ENCODE data around the gene CCDC124.

Gene CCDC124

GRCh38 chr19:17966550-17967256, 33.9 kb downstream of the CCDC124 start, which contains the start of gene KCNN1:
TSS of gene KCNN1 (plus strand) at chr19:17967107. CDS start at chr19:17973889, 6,782 bp downstream.
- Histone ChIP-seq H3K9ac (ENCODE audit: low read length) (no peak within 1 kb of the TSS), H2AFZ (ENCODE audit: low read depth, low read length) (no peak within 1 kb of the TSS), H3K9me3 (ENCODE audit: insufficient read depth, low read length) (no peaks in the 10 kb centered on the region), H3K27ac (ENCODE audit: low read length) (no peak within 1 kb of the TSS), H3K4me3 (ENCODE audit: low read length) (no peak within 1 kb of the TSS), H3K27me3 (ENCODE audit: low read depth, low read length) (peaks cover 26% of the 10 kb centered on the region), H3K4me2 (ENCODE audit: low read length) (no peak within 1 kb of the TSS), H3K79me2 (ENCODE audit: low read length) (no peaks in the 10 kb centered on the region), H3K36me3 (replicated peaks; ENCODE audit: low read depth, low read length) (no peaks in the 10 kb centered on the region), H3K4me1 (ENCODE audit: low read length) (no peaks in the 10 kb centered on the region), H4K20me1 (ENCODE audit: insufficient read depth, low read length) (no peaks in the 10 kb centered on the region)
- TF ChIP-seq CTCF (IDR thresholded peaks at IDR 0.05; ENCODE audit: low read depth, low read length) (no peak), EZH2phosphoT487 (IDR thresholded peaks at IDR 0.05; ENCODE audit: low read depth) (no peak)

DNA sequence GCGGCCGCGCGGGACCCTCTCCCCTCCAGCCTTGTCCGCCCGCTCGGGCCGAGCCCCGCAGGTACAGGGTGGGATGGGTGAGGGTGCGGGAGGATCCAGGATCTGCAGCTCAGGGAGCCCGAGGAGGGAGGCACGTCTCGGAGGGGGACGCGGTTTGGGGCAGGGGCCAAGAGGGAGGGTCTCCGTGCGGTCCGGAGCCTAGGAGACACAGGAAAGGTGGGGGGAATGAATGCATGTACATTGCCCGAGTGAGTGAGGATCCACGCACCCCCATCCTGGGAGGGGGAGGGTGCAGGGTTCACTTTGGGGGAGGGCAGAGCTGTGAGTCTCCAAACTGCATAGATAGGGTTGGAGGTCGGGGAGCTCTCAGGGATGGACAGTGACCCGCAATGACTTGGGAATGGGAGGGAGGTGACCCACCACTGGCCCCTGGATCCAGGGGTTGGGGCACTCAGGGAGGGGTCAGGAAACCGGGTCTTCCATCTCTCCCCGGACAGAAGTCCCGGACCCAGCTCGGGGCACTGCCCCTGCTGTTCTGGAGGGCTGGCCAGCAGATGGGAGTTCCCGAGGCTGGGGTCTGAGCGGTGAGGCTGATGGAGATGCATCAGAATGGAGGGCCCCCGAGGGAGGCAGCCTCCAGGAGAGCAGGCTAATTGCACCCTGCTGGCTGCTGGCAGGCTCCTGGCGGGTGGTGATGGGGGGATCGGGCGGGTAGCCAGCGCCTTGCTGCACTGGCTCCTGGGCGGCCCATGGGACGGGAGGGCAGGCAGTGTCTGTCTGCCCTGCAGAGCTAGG, 34.6 kb downstream of the CCDC124 start:
- Histone ChIP-seq H3K27ac (ENCODE audit: low read length) (no peak overlapping the region), H3K4me2 (ENCODE audit: low read length) (no peak overlapping the region), H3K79me2 (ENCODE audit: low read length) (no peaks in the 10 kb centered on the region), H3K4me3 (ENCODE audit: low read length) (no peak overlapping the region), H3K36me3 (replicated peaks; ENCODE audit: low read depth, low read length) (no peaks in the 10 kb centered on the region), H3K4me1 (ENCODE audit: low read length) (no peaks in the 10 kb centered on the region), H4K20me1 (ENCODE audit: insufficient read depth, low read length) (no peaks in the 10 kb centered on the region), H2AFZ (ENCODE audit: low read depth, low read length) (no peak overlapping the region), H3K27me3 (ENCODE audit: low read depth, low read length) (peaks cover 26% of the 10 kb centered on the region), H3K9me3 (ENCODE audit: insufficient read depth, low read length) (no peaks in the 10 kb centered on the region), H3K9ac (ENCODE audit: low read length) (no peak overlapping the region)
- TF ChIP-seq CTCF (IDR thresholded peaks at IDR 0.05; ENCODE audit: low read depth, low read length) (no peak), EZH2phosphoT487 (IDR thresholded peaks at IDR 0.05; ENCODE audit: low read depth) (no peak)

GRCh38 chr19:17968362-17968761, 35.5 kb downstream of the CCDC124 start:
- H3K4me3 ChIP-seq (ENCODE audit: low read length), result no peak overlapping the region
- no peaks in the 10 kb centered on the region for H3K4me1 ChIP-seq (ENCODE audit: low read length)
- TF ChIP-seq EZH2phosphoT487 (IDR thresholded peaks at IDR 0.05; ENCODE audit: low read depth), result no peak
- TF ChIP-seq CTCF (IDR thresholded peaks at IDR 0.05; ENCODE audit: low read depth, low read length), result no peak
- H3K36me3 ChIP-seq (replicated peaks; ENCODE audit: low read depth, low read length), result no peaks in the 10 kb centered on the region
- no peak overlapping the region for H3K4me2 ChIP-seq (ENCODE audit: low read length)
- no peaks in the 10 kb centered on the region for H3K79me2 ChIP-seq (ENCODE audit: low read length)
- H3K27me3 ChIP-seq (ENCODE audit: low read depth, low read length), result peaks cover 26% of the 10 kb centered on the region
- H3K9ac ChIP-seq (ENCODE audit: low read length), result no peak overlapping the region
- no peaks in the 10 kb centered on the region for H4K20me1 ChIP-seq (ENCODE audit: insufficient read depth, low read length)
- no peaks in the 10 kb centered on the region for H3K9me3 ChIP-seq (ENCODE audit: insufficient read depth, low read length)
- H3K27ac ChIP-seq (ENCODE audit: low read length), result no peak overlapping the region
- H2AFZ ChIP-seq (ENCODE audit: low read depth, low read length), result no peak overlapping the region

DNA sequence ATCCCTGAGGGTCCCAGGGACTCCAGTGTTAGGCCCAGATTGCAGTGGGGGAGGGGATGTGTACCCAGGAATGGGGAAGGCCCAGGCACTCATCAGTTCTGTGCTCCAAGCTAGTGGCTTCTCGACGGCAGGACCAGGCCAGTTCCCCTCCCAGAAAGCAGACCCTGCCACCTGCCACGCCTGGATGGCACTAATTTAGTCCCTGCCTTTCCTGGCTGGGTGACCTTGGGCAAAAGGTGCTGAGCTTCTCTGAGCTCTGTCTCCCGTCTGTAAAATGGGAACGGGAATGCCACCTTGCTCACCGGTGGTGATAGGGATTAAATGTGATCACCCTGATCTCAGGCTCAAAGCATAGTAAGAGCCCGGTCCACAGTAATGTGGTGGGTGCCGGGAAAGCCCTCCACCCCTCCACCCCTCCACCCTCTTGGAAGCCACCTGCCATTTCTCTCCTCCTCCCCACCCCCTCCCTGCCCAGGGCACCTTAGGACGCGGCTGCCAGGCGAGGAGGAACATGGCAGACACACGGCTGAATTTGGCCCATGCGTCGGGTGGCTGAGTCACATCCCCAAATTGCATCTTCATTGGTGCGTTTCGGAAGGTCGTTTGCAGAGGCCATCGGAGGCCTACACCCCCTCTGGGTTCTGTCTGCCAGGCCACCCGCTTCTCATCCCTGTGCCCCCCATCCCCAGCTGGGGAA, 36.4 kb downstream of the CCDC124 start:
- no peaks in the 10 kb centered on the region for H3K9me3 ChIP-seq (ENCODE audit: insufficient read depth, low read length)
- no peaks in the 10 kb centered on the region for H3K79me2 ChIP-seq (ENCODE audit: low read length)
- no peaks in the 10 kb centered on the region for H3K4me1 ChIP-seq (ENCODE audit: low read length)
- H3K36me3 ChIP-seq (replicated peaks; ENCODE audit: low read depth, low read length), result no peaks in the 10 kb centered on the region
- H2AFZ ChIP-seq (ENCODE audit: low read depth, low read length), result no peak overlapping the region
- H3K27ac ChIP-seq (ENCODE audit: low read length), result no peak overlapping the region
- H4K20me1 ChIP-seq (ENCODE audit: insufficient read depth, low read length), result no peaks in the 10 kb centered on the region
- TF ChIP-seq EZH2phosphoT487 (IDR thresholded peaks at IDR 0.05; ENCODE audit: low read depth) (no peak), CTCF (IDR thresholded peaks at IDR 0.05; ENCODE audit: low read depth, low read length) (no peak)
- no peak overlapping the region for H3K9ac ChIP-seq (ENCODE audit: low read length)
- no peak overlapping the region for H3K4me2 ChIP-seq (ENCODE audit: low read length)
- H3K4me3 ChIP-seq (ENCODE audit: low read length), result no peak overlapping the region
- peaks cover 21% of the 10 kb centered on the region for H3K27me3 ChIP-seq (ENCODE audit: low read depth, low read length)
